Left lobe of liver (tissue), 2 donors: Measurements from ENCODE around the gene SGIP1. TPM values are rescaled to one million over a fixed set of nuclear protein-coding genes. Genes with fewer than 3 reads are reported as not detected.
A peak's percentile ranks its signal among the peaks of the same experiment; 100 is the strongest.

ENCODE experiments used
- ATAC-seq: fragments of 200-7000 bp; cut with Tn5 transposase; one replicate; pipeline ENCODE4 v1.9.1; 2020; ENCODE audit warnings: mild to moderate bottlenecking, moderate library complexity
- DNase-seq: peaks from one replicate; pipeline ENCODE4 v3.0.0-alpha.2; 2020; ENCODE audit warnings: low spot score
- total RNA-seq: library from RNA; stranded (reverse); gene quantifications from one replicate; pipeline ENCODE4 v1.2.1, GENCODE V29; 2021
- donor health status: DM: no; HTN: no; CAD: no; lungs with moderate emphysema.
- donor health status: DM: no; HTN: yes; CAD: no.

The SGIP1 gene, protein sequence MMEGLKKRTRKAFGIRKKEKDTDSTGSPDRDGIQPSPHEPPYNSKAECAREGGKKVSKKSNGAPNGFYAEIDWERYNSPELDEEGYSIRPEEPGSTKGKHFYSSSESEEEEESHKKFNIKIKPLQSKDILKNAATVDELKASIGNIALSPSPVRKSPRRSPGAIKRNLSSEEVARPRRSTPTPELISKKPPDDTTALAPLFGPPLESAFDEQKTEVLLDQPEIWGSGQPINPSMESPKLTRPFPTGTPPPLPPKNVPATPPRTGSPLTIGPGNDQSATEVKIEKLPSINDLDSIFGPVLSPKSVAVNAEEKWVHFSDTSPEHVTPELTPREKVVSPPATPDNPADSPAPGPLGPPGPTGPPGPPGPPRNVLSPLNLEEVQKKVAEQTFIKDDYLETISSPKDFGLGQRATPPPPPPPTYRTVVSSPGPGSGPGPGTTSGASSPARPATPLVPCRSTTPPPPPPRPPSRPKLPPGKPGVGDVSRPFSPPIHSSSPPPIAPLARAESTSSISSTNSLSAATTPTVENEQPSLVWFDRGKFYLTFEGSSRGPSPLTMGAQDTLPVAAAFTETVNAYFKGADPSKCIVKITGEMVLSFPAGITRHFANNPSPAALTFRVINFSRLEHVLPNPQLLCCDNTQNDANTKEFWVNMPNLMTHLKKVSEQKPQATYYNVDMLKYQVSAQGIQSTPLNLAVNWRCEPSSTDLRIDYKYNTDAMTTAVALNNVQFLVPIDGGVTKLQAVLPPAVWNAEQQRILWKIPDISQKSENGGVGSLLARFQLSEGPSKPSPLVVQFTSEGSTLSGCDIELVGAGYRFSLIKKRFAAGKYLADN
- 0.30 TPM for total RNA-seq

DNA sequence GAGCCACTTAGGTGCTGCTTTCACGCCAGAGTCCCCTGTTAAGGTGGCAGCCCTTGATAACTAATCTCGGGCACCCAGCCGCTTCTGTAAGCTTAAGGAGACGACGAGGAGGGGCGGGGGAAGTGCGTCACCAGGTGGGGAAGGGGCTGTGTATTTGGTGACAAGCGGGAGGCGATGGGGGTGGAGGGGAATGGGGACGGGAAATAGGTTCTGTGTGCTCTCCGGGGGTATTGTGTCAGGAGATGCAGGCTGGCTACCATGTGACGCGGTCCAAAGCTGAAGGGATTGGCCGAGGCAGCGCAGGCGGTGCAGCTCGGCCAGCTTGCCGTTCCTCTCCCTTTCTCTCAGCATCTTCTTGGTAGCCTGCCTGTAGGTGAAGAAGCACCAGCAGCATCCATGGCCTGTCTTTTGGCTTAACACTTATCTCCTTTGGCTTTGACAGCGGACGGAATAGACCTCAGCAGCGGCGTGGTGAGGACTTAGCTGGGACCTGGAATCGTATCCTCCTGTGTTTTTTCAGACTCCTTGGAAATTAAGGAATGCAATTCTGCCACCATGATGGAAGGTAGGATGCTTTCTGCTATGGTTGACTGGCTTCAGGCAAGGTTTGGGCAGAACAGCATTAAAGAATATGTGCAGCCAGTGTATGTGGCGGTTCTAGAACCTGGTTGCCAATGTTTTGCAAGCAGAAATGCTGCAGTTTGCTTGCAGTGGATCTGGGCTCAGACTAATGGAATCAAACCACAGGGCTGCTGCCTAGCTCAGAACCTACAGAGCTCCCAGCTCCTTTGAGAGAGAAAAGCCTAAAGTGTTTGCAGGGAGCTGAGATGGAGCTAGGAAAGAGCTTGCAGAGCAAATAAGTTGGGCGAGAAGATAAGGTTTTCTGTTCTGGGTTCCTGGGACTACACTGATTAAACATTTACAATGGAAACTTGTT is at the start of gene SGIP1:
Gene SGIP1 (plus strand): TSS at position 350 of the 937 bp plus-strand sequence. CDS start 206 bp downstream, at position 556.
- peak; percentile 46 for ATAC-seq
- no peak for DNase-seq

DNA sequence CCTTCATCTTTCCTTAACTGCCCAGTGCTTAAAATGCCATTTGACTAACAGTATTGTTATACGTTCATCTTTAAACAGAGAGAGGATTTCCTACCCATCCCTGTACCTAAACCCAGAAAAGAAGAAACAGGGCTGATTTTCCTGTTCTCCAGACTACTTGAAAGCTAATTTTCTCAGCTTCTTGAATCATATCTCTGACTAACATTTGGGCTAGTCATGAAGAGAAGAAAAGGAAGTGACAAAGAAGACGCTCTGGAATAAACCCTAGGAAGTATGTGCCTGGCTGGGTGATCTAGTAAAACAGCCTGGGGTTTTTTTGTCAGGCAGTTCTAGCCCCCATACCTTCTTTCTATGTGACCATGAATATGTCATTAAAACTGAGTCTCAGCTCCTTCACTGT is 44.8 kb upstream of the SGIP1 start:
- ATAC-seq (no peak), DNase-seq (no peak)

DNA sequence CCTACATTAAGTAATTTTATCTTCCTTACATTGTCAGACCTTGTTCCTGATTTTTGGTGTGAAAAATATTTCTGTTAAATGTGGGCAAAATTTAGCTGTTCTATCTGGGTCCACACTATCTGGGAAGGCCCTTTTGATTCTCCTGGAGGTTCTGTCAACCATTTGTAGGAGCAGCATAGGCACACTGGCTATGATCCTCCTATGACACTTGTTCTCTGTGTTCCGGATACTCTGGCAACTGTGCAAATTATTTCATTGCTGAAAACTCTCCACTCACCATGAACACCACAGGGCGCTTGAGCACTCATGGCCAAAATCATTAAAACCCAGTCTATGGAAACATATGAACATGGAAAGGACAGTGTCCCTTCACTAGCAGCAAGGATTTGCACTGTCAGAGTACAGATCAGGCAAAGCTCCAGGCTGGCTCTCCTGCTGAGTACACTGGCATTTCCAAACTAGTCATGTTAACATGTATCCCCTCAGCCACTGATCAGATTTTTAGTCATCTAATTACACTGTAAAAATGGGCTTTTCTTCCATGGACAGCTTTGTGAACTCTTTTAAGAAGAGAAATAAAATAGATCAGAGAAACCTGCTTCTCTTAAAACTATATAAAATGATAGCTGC is 43.9 kb upstream of the SGIP1 start:
- DNase-seq (no peak), ATAC-seq (no peak)

DNA sequence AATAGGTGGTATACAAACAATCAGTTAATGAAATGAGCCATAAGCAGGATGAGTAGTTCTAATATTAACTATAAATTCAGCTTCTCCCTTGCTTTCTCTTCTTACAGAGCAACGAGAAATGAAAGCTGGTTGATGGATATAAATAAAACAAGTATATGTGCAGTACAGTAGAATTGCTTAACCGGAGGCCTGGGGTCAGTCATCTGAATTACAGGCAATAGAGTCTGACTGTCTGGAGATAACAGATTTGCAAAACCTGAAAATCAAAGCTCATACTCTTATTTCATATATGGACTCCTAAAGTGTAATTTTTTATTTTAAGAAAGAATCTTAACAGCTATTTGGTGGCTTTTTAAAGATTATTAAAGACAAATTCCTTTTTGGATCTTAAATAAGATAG is 43.1 kb upstream of the SGIP1 start:
- ATAC-seq (no peak), DNase-seq (no peak)

DNA sequence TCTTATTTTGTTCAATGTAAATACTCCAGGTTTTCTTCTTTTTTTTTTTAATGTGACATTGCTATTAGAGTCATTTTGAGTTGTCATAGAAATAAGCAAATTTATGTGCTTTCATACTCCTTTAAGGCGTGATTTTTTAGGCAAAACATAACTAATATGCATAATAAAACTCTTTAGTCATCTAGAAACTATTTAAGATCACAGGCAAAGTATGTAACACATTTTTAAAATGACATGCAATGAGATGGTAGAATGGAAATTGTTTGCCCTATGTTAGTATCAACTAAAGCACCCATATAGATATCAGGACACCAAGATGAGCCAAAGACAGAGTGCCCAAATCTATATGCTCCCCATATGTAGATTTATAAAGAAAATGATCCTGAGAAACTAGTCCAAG is 41.5 kb upstream of the SGIP1 start:
- ATAC-seq (no peak), DNase-seq (no peak)

DNA sequence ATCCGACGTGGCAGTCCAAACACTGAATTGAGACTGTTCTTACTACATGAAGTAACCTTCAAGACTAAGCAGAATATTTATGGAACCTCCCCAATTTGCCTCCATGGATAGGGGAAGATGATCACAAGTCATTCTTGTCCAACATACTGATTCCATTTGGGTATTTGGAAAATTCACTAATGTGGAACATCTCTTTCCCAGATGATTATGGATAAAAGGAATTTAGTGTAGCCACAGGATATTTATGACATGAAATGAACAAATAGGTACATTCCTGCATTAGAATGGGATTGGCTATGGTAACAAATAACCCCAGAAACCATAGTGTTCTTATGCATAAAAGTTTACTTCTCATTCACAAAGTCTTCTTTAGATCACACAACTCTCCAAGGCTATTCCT is 40.2 kb upstream of the SGIP1 start:
- DNase-seq (no peak), ATAC-seq (no peak)

DNA sequence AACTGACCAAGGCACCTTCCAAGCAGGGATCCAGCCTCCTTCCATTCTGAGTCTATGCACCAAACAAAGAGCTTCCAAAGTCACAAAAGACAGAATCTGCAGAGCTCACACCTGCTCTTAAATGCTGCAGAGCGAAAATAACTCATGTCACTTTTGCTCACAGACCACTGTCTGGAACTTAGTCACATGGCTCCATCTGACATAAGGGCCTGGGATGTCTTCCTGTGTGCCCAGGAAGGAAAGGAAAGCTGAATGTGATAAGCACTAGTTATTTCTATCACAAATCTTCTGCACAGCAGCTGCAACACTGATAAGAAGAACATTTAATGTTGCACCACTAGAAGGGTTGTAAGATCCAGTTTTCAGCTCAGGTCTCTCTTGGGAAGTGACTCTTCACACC is 39.5 kb upstream of the SGIP1 start:
- ATAC-seq: no peak

DNA sequence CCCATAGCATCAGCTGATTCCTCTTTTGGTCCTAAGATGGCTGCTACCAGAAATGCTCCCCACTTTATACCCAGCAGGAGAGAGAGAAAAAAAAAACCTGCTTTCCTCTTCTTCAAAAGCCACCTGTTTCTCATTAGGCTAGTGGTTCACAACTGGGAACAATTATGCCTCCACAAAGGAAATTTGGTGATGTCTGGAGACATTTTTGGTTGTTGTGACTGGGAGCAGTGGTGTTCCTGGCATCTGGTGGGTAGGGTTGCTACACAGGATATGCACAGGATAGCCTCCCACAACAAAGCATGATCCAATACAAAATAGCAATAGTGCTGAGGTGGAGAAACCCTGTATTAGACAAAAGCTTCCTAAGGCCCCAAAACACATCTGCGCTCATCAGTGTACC is 38.5 kb upstream of the SGIP1 start:
- DNase-seq: no peak
- no peak for ATAC-seq

More for the DNA sequence above, 39.5 kb upstream of the SGIP1 start:
- DNase-seq: no peak

DNA sequence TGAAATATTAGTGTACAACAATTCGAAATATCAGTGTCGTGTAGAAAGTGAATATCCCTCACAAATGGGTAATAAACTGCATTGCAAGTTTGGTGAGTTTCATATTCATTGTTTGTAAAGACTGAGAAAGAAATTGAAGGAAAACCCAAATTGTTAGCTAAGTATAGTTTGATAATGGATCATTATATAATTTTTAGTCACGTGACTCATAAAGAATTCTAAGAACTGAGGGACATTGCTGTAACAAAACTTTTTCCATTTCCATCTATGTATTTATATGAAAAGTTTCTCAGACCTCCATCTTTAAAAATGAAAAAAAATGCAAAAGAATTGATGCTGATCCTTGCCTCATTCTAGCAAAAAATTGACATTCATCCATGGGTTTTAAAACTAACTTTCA is 36.0 kb upstream of the SGIP1 start:
- no peak for ATAC-seq
- DNase-seq: no peak

DNA sequence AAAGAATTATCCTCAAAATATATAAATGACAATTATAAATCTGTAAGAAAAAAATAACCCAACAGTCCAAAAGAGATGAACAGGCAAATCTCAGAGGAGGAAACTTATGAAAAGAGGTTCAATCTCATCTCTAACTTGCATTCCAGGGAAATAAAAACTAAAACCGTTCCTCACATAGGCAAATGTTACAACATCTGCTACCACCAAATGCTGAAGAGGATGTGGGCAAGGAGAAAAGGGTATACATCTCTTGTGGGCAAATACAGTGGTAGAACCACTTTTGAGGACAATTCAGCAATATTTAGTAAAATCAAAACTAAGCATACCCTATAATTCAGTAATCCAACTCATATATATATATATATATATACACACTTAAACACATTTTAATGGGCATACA is 33.7 kb upstream of the SGIP1 start:
- no peak for DNase-seq
- ATAC-seq: no peak

DNA sequence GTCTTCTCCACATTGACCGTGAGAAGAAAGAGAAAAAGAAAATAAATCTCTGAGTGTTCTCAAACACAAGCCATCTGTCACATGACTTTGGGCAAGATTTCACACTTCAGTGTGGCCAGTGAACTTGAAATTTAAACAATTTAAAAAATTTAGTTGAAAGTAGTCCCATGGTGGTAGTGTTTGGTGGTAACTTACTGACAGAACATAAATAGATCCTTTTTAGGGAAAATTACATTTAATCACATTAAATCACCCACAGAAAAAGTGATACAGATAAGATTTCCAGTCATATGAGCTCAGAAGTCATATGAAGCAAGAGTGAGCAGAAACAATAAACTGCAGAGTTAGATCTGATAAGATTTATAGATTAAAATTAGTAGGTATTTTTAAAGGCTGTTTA is 31.9 kb upstream of the SGIP1 start:
- no peak for ATAC-seq
- DNase-seq: no peak

DNA sequence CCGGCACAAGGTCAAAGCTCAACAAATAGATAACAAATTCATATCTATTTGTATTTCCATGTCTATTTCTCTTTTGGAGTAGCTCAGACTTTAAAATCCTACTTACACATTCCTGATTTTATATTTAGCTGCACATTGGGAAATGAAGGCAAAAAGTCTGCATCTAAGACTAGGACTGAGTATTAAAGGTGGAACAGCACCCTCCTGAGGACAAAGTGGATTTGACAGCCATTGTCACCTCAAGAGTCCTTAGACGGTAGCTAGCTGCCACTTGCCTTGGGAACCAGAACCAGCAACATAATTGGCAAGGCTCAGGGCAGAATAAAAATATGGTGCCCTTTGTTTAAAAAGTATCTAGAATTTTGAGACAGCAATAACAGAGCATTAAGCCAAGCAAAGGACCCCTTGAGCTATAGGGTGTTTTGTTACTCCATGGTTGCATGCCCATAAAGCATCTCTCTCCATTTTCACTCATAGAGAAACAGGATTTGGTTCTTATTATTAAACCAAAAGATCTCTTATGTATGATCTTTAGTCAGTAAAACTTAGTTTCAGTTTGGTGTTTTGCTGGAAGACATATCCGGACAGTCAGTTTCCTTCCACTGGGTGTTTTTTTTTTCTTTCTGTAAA is 30.0 kb upstream of the SGIP1 start:
- ATAC-seq (peak; percentile 46), DNase-seq (no peak)

DNA sequence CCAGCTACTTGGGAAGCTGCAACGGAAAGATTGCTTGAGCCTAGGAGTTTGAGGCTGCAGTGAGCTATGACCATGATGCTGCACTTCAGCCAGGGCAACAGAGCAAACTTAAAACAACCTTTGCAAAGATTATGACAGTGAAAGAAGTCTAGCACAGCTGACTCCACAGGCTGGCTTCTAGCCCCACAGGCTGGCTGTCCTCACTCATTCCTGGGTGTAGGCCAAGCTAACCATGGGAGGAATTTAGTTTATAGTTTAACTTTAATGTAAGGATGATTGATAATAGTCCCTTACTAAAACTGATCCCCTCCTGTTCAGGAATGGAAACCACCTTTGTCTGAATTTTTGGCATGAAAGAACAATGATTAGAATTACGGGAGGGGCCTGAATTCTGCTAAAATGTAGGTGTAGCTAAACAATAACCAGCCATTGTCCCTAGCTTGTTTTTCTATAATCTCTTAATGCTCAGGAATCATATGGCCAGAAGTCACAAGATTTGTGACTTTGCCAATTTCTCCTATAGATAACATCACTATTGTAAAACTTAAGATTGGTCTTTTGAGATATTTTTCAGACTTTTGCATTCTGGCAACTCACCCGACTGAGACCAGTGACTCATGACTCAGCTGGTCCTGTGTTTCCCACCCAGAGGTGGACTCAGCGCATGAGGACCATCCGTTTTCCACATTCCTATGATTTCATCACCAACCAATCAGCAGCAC is 28.1 kb upstream of the SGIP1 start:
- ATAC-seq: no peak
- DNase-seq: no peak

DNA sequence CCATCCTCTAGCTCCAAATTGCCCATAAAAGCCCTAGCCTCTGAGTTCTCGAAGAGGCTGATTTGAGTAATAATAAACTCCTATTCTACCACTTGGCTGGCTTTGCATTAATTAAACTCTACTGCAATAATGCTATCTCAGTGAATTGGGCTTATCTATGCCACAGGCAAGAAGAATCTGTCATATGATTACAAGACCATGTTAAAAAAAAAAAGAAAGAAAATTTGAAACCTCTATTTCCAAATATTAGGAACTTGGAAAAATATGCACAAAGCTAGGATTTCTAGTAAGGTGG is 27.6 kb upstream of the SGIP1 start:
- DNase-seq: no peak
- no peak for ATAC-seq

DNA sequence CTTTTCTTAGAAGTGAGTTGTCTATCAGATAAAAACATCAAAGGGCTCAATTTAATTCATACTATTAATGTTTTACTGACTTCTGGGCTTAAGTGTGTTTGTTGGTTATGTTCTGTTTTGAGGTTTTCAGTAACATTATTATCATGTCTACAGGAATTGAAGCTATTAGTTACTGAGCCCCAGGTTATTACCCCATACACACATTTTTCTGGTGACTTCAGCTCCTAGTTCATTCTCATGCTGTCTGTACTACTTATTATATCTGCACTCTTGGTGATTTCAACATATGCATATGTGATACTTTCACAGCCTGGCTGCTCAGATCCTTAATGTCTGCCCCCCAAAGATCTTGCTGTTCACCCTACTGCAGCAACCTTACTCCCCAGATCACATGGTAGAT is 27.0 kb upstream of the SGIP1 start:
- ATAC-seq: no peak
- no peak for DNase-seq

DNA sequence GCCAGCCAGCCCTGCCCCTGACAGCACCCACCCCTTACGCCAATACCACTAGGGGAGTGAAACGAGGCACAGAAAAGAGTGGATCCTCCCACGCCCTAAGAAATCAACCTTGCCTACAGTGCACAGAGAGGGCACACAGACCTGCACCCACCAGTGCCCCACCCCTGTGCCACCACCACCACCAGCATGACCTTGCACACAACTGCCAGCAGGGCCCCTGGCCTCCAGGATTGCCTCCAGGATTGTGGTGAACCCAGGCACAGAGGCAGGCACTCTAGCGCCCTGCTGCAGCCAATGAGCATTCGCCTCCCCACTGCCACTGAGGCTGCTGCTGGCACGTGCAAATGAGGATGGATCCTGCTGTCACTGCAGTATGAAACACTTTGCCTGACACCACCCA is 23.5 kb upstream of the SGIP1 start:
- ATAC-seq: no peak
- no peak for DNase-seq

DNA sequence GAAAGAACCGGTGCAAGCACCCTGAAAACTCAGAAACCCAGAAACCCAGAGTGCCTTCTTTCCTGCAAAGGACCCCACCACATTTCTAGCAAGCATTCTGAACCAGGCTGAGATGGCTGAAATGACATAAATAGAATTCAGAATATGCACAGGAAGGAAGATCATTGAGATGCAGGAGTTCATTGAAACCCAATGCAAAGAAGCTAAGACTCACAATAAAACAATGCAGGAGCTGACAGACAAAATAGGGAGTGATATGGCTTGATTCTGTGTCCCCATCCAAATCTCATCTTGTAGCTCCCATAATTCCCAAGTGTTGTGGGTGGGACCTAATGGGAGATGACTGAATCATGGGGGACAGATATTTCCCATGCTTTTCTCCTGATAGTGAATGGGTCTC is 22.8 kb upstream of the SGIP1 start:
- no peak for ATAC-seq

DNA sequence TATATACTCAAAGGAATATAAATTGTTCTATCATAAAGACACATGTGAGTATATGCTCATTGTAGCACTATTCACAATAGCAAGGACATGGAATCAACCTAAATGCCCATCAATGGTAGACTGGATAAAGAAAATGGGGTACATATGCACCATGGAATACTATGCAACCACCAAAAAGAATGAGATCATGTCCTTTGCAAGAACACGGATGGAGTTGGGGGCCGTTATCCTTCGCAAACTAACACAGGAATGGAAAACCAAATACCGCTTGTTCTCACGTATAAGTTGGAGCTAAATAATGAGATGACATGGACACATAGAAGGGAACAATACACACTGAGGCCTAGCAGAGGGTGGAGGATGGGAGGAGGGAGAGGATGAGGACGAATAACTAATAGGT is 16.0 kb upstream of the SGIP1 start:
- no peak for ATAC-seq

More for the DNA sequence above, 22.8 kb upstream of the SGIP1 start:
- no peak for DNase-seq

DNA sequence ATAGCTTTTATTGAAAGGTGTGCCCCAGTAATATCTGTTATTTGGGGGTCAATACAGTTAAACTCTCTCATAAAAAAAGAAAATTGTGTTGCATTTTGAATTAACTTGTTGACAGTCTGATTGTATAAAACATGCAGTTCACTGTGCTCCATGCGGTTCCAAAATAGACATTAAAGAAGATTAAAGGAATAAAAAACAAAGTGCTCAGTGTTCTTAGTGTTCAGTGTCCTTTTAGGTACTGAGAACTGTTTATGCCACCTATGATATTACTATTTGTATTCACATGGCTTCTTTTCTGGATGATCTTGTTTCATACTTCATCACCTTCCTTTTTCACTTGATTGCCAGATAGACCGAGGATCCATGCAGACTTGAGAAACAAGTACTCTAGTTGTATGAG is 15.3 kb upstream of the SGIP1 start:
- ATAC-seq (no peak), DNase-seq (no peak)

More for the DNA sequence above, 16.0 kb upstream of the SGIP1 start:
- DNase-seq: no peak

DNA sequence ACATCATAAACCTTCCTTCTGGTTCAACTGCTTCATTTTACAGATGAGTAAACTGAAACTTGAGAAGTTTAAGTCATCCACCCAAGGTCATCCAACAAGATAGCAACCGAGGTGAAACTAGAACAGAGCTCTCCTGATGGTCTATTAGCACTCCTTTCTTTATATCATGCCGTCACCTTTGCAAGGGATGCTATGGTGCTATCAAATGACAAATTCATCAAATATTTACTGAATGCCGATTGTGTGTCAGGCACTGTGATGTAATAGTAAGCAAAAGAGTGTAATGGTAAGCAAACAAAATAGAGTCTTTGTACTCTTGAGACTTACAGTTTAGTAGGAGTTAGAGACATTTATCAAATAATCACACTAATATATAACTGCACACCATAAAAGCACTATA is 14.0 kb upstream of the SGIP1 start:
- DNase-seq (no peak), ATAC-seq (no peak)
